GM12878 (cell line): ENCODE data around the gene CNTNAP2. TPM values are rescaled to one million over a fixed set of nuclear protein-coding genes. Genes with fewer than 3 reads are reported as not detected.

Source experiments
- ATAC-seq: fragments of 200-7000 bp; cut with Tn5 transposase; 3 replicates; pipeline ENCODE4 v1.9.1; 2020; ENCODE audit warnings: mild to moderate bottlenecking, moderate library complexity
- BruUV-seq: library from RNA; stranded (reverse); fragments of 400-500 nt; replicated peaks from 2 replicates; lab custom pipeline; 2021; lab: Mats Ljungman, UMichigan
- CTCF ChIA-PET: fragments of 300-600 bp; sonication (Branson Sonifier 250); formaldehyde crosslinking; extraction: SDS; loops from one replicate; lab custom pipeline; 2021; ENCODE audit warnings: inconsistent platforms; lab: Yijun Ruan, JAX
- POLR2A ChIA-PET: fragments of 350-600 bp; formaldehyde crosslinking; extraction: SDS; loops from one replicate; lab custom pipeline; 2021; ENCODE audit warnings: inconsistent platforms; lab: Charles Lee
- RAD21 ChIA-PET: fragments of 300-600 bp; sonication (Branson Sonifier 250); formaldehyde crosslinking; loops from one replicate; lab custom pipeline; 2023; ENCODE audit warnings: antibody characterized with exemption; ENCODE audit not compliant: unreplicated experiment; lab: Charles Lee
- SMC1A ChIA-PET: fragments of 300-600 bp; sonication (Branson Sonifier 250); formaldehyde crosslinking; loops from one replicate; lab custom pipeline; 2023; ENCODE audit not compliant: unreplicated experiment, uncharacterized antibody; lab: Charles Lee
- DNase-seq: peaks from one replicate; pipeline ENCODE4 v3.0.0-alpha.2; 2011; ENCODE audit warnings: low read depth, low spot score
- FAIRE-seq: peaks from 3 replicates; lab custom pipeline; 2011; peaks lifted over from hg19 to GRCh38; lab: Jason Lieb, UNC
- H2AFZ ChIP-seq: 2 replicates; pipeline ENCODE4 v1.6.0; 2011; ENCODE audit warnings: low read depth, low read length, control low read depth; ENCODE audit not compliant: control insufficient read depth
- H3K27ac ChIP-seq: 2 replicates; pipeline ENCODE4 v1.5.1; 2011; ENCODE audit warnings: control low read depth; ENCODE audit not compliant: control insufficient read depth, insufficient read depth
- H3K27me3 ChIP-seq, 2 experiments: replicated peaks in 1 of 2; 2 replicates each; pipeline versions ENCODE4 v1.6.0 to v1.6.1; 2011; ENCODE audit warnings: low read length in 1 of 2; ENCODE audit not compliant: control insufficient read depth in 2 of 2, insufficient read depth in 2 of 2
- H3K36me3 ChIP-seq, 2 experiments: 2 replicates each; pipeline ENCODE4 v1.5.1; 2011; ENCODE audit warnings: low read length in 1 of 2; ENCODE audit not compliant: control insufficient read depth in 2 of 2, insufficient read depth in 2 of 2
- H3K4me1 ChIP-seq: 2 replicates; pipeline ENCODE4 v1.6.1; 2011; ENCODE audit warnings: mild to moderate bottlenecking, low read length, moderate library complexity, mixed read lengths; ENCODE audit not compliant: control insufficient read depth, insufficient read depth
- H3K4me2 ChIP-seq: 2 replicates; pipeline ENCODE4 v1.6.0; 2011; ENCODE audit warnings: control low read depth; ENCODE audit not compliant: control insufficient read depth, insufficient read depth
- H3K4me3 ChIP-seq: fragments of 200-600 bp; sonication (generic); 2 replicates; pipeline ENCODE4 v1.5.1; 2016
- H3K79me2 ChIP-seq: 2 replicates; pipeline ENCODE4 v1.6.0; 2011; ENCODE audit warnings: low read length; ENCODE audit not compliant: control insufficient read depth, insufficient read depth
- H3K9ac ChIP-seq: 2 replicates; pipeline ENCODE4 v1.8.0; 2011; ENCODE audit warnings: low read length, control low read depth, mixed read lengths; ENCODE audit not compliant: control insufficient read depth, insufficient read depth
- H3K9me3 ChIP-seq: replicated peaks from 3 replicates; pipeline ENCODE4 v1.5.1; 2011; ENCODE audit warnings: mild to moderate bottlenecking, low read length; ENCODE audit not compliant: control insufficient read depth, insufficient read depth
- H4K20me1 ChIP-seq: 2 replicates; pipeline ENCODE4 v1.6.0; 2011; ENCODE audit not compliant: control insufficient read depth, insufficient read depth
- BCL11A ChIP-seq: IDR thresholded peaks from 2 replicates; pipeline ENCODE4 v1.6.1; 2011; ENCODE audit warnings: low read depth, low read length
- BHLHE40 ChIP-seq, 2 experiments: fragments of 450-650 bp in 1 of 2; IDR thresholded peaks; 2 replicates each; pipeline ENCODE4 v1.6.1; 2011 to 2017; ENCODE audit warnings: low read depth in 2 of 2, borderline replicate concordance in 1 of 2, improper control_type of control experiment in 1 of 2, low read length in 1 of 2, mild to moderate bottlenecking in 1 of 2
- DPF2 ChIP-seq: fragments of 450-650 bp; IDR thresholded peaks from 2 replicates; pipeline ENCODE4 v1.6.1; 2017; ENCODE audit warnings: mild to moderate bottlenecking
- EZH2 ChIP-seq: IDR thresholded peaks from 2 replicates; pipeline ENCODE4 v1.6.1; 2012; ENCODE audit warnings: low read depth, mild to moderate bottlenecking, control low read depth, inconsistent platforms, low read length, borderline replicate concordance; ENCODE audit not compliant: control insufficient read depth
- JUND ChIP-seq: IDR thresholded peaks from 2 replicates; pipeline ENCODE4 v1.6.1; 2012; ENCODE audit warnings: low read depth, mild to moderate bottlenecking, low read length, improper control_type of control experiment, moderate library complexity
- NFYA ChIP-seq: IDR thresholded peaks from 2 replicates; pipeline ENCODE4 v1.6.1; 2011; ENCODE audit warnings: low read depth, mild to moderate bottlenecking, low read length, improper control_type of control experiment, borderline replicate concordance
- RAD51 ChIP-seq: fragments of 450-650 bp; IDR thresholded peaks from 2 replicates; pipeline ENCODE4 v1.6.1; 2016; ENCODE audit warnings: moderate library complexity, mild to moderate bottlenecking, inconsistent platforms
- SMARCA5 ChIP-seq: fragments of 450-650 bp; IDR thresholded peaks from 2 replicates; pipeline ENCODE4 v1.6.1; 2017; ENCODE audit warnings: mild to moderate bottlenecking
- TCF7 ChIP-seq: IDR thresholded peaks from 2 replicates; pipeline ENCODE4 v1.6.1; 2014; ENCODE audit warnings: antibody characterized with exemption, borderline replicate concordance
- ZNF274 ChIP-seq: IDR thresholded peaks from one replicate; pipeline ENCODE4 v1.8.0; 2011; ENCODE audit not compliant: insufficient read length, insufficient read depth
- WGBS: methylation state at CpG from one replicate; pipeline ENCODE4 v1.1.6; 2016; ENCODE audit warnings: low lambda C conversion rate; ENCODE audit not compliant: insufficient replicate concordance, insufficient coverage; ENCODE audit errors: missing lambda C conversion rate; 5-methylcytosine and 5-hydroxymethylcytosine counted together
- in situ Hi-C: fragments of 300-500 bp; cut with MboI; formaldehyde crosslinking; loops from 9 replicates; pipeline ENCODE4 v1.14.3; 2018; ENCODE audit warnings: mixed read lengths
- intact Hi-C: fragments of 100-400 bp; cut with micrococcal nuclease; formaldehyde crosslinking; loops from one replicate; pipeline ENCODE4 v1.14.2; 2022; ENCODE audit not compliant: unreplicated experiment
- polyA plus RNA-seq, 11 experiments: library from polyadenylated mRNA; depleted of rRNA in 4 of 11; unstranded in 6 of 11; stranded (reverse) in 5 of 11; fragments of >200 nt; fragmentation: Nextera tagmentation in 4 of 11; fragmentation: Illumina TruSeq in 1 of 11; extraction: Ambion mirVana in 4 of 11; extraction: Trizol in 1 of 11; gene quantifications; 1 replicate in 1 of 11; 2 replicates in 10 of 11; pipeline versions ENCODE4 v1.2.1 to v1.2.3, GENCODE V29; 2011 to 2016; ENCODE audit warnings: inconsistent platforms in 2 of 11, missing spikeins in 2 of 11, low read depth in 1 of 11
- total RNA-seq, 4 experiments: library from RNA; depleted of rRNA in 3 of 4; stranded (reverse); fragments of >200 nt in 3 of 4; fragmentation: Illumina TruSeq in 1 of 4; extraction: Trizol in 1 of 4; gene quantifications; 2 replicates each; pipeline versions ENCODE4 v1.2.1 to v1.2.3, GENCODE V29; 2013 to 2021
- TF ChIP-seq, protein P1 (sequence below): fragments of 450-650 bp; conservative IDR thresholded peaks from 2 replicates; pipeline ENCODE4 v1.6.1; 2017; ENCODE audit warnings: mild to moderate bottlenecking, moderate library complexity
- TF ChIP-seq, protein P2 (sequence below): fragments of 450-650 bp; IDR thresholded peaks from 2 replicates; pipeline ENCODE4 v1.6.1; 2017; ENCODE audit warnings: mild to moderate bottlenecking, moderate library complexity

The CNTNAP2 gene
- total and polyA plus RNA-seq, 10 of the 15 experiments (the other 5 are each of a cell fraction or from before 2014, with no cell fraction given): 0.03 to 0.08 (median 0.03) TPM; not detected in 7

DNA sequence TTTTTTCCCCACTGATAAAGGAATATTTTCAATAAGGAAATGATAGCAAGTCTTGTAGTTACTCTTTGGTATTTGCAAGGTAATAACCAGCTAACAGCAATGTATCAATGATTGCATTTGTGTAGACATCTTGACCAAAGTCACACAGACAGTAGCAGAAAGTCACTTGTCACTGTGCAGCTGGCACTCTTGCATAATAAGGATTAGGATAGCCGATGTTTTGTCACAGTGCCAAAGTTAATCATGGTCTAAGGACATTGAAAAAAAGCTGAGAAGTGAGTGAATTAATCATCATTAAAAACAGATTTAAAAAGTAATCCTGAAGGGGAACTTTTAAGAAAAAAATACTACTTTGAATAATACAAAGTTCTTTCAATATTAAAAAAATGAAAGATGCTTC, 1639.7 kb downstream of the CNTNAP2 start:
- Histone ChIP-seq H3K9ac (no peak overlapping the region), H4K20me1 (no peaks in the 10 kb centered on the region), H3K36me3 (no peaks in the 10 kb centered on the region), H3K4me1 (no peaks in the 10 kb centered on the region), H3K79me2 (no peaks in the 10 kb centered on the region), H2AFZ (no peak overlapping the region)
- no TSS peak for BruUV-seq
- ATAC-seq (no peak), DNase-seq (no peak), FAIRE-seq (no peak)
- 0% methylated on average over 1 of the region's 1 CpG for WGBS
- in situ Hi-C loops: no loop called here
- RAD21 ChIA-PET: no interaction called here
- intact Hi-C loops: no loop called here
- no peak for TF ChIP-seq DPF2
- no peak for TF ChIP-seq EZH2
- TF ChIP-seq TCF7: no peak
- TF ChIP-seq, all 136 proteins: peak for 0
- ChIA-PET POLR2A (no interaction called here), CTCF (no interaction called here), SMC1A (no interaction called here)
- no peak overlapping the region for H3K4me2 ChIP-seq
- H3K9me3 ChIP-seq: no peaks in the 10 kb centered on the region
- no peak overlapping the region for H3K4me3 ChIP-seq
- no peak overlapping the region for H3K27ac ChIP-seq
- no peaks in the 10 kb centered on the region for H3K27me3 ChIP-seq

DNA sequence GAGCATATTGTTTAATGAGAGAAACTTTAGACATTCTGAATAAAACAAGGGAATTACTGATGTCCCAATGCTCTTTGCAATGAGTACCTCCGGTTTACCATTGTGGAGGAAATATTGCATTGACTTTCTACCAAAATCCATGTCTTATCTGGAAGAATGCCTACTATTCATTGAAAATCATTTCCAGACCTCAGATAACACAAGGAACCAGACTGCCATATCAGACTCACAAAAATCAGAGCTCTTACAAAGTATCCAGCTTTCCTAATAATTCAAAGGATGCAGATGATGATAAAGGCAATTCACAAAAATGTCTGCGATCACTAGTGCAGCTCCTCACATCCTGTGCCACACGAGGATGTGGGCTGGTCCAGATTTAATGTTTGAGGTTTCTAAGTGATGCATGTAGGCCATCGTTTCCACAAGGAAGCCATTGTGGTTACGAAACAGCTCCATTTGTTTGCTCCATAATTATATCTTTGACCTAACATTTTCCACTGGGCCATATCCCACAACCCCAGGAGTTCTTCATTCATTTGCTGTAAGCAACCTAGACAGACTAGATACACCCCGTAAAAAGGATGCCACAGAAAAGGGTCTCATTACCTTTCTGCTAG, 1642.8 kb downstream of the CNTNAP2 start:
- no peak for FAIRE-seq
- ChIA-PET CTCF (no interaction called here), SMC1A (no interaction called here), RAD21 (no interaction called here)
- no TSS peak for BruUV-seq
- no peaks in the 10 kb centered on the region for H3K27me3 ChIP-seq
- WGBS: 10% methylated on average over 6 of the region's 6 CpGs
- H3K79me2 ChIP-seq: no peaks in the 10 kb centered on the region
- H3K9ac ChIP-seq: no peak overlapping the region
- no peak for DNase-seq
- H4K20me1 ChIP-seq: no peaks in the 10 kb centered on the region
- ATAC-seq: no peak
- no peaks in the 10 kb centered on the region for H3K36me3 ChIP-seq
- in situ Hi-C loops: no loop called here
- no peak overlapping the region for H3K4me2 ChIP-seq
- no peak overlapping the region for H2AFZ ChIP-seq
- TF ChIP-seq JUND: no peak
- TF ChIP-seq BHLHE40 (IDR thresholded peaks at IDR 0.05; ENCODE audit: borderline replicate concordance in 1 of 2, low read depth in 2 of 2, low read length in 1 of 2): no peak
- TF ChIP-seq ZNF274: no peak
- no peak for TF ChIP-seq BCL11A
- no peak for TF ChIP-seq NFYA
- no peak for TF ChIP-seq SMARCA5
- TF ChIP-seq, protein P1, sequence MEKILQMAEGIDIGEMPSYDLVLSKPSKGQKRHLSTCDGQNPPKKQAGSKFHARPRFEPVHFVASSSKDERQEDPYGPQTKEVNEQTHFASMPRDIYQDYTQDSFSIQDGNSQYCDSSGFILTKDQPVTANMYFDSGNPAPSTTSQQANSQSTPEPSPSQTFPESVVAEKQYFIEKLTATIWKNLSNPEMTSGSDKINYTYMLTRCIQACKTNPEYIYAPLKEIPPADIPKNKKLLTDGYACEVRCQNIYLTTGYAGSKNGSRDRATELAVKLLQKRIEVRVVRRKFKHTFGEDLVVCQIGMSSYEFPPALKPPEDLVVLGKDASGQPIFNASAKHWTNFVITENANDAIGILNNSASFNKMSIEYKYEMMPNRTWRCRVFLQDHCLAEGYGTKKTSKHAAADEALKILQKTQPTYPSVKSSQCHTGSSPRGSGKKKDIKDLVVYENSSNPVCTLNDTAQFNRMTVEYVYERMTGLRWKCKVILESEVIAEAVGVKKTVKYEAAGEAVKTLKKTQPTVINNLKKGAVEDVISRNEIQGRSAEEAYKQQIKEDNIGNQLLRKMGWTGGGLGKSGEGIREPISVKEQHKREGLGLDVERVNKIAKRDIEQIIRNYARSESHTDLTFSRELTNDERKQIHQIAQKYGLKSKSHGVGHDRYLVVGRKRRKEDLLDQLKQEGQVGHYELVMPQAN: no peak
- TF ChIP-seq RAD51: no peak
- TF ChIP-seq, protein P2, sequence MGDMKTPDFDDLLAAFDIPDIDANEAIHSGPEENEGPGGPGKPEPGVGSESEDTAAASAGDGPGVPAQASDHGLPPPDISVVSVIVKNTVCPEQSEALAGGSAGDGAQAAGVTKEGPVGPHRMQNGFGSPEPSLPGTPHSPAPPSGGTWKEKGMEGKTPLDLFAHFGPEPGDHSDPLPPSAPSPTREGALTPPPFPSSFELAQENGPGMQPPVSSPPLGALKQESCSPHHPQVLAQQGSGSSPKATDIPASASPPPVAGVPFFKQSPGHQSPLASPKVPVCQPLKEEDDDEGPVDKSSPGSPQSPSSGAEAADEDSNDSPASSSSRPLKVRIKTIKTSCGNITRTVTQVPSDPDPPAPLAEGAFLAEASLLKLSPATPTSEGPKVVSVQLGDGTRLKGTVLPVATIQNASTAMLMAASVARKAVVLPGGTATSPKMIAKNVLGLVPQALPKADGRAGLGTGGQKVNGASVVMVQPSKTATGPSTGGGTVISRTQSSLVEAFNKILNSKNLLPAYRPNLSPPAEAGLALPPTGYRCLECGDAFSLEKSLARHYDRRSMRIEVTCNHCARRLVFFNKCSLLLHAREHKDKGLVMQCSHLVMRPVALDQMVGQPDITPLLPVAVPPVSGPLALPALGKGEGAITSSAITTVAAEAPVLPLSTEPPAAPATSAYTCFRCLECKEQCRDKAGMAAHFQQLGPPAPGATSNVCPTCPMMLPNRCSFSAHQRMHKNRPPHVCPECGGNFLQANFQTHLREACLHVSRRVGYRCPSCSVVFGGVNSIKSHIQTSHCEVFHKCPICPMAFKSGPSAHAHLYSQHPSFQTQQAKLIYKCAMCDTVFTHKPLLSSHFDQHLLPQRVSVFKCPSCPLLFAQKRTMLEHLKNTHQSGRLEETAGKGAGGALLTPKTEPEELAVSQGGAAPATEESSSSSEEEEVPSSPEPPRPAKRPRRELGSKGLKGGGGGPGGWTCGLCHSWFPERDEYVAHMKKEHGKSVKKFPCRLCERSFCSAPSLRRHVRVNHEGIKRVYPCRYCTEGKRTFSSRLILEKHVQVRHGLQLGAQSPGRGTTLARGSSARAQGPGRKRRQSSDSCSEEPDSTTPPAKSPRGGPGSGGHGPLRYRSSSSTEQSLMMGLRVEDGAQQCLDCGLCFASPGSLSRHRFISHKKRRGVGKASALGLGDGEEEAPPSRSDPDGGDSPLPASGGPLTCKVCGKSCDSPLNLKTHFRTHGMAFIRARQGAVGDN: no peak
- TF ChIP-seq, all 136 proteins: peak for 0
- intact Hi-C loops: no loop called here
- Histone ChIP-seq H3K27ac (no peak overlapping the region), H3K9me3 (no peaks in the 10 kb centered on the region), H3K4me1 (no peaks in the 10 kb centered on the region), H3K4me3 (no peak overlapping the region)
- POLR2A ChIA-PET: no interaction called here
